GM21367 (cell line): ENCODE data around the gene EPM2A.
"Not testable (repeated sequence)": the region's sequence is repeated elsewhere in the genome, so short reads cannot be mapped to it uniquely, and the experiment has no call there.

Experiments used
- ATAC-seq: cut with Tn5 transposase; IDR thresholded peaks from one replicate; pipeline ENCODE4 v1.9.1; 2021; ENCODE audit not compliant: unreplicated experiment

Gene EPM2A

GRCh38 chr6:145735356-145736165, at the start of gene EPM2A:
TSS of gene EPM2A (minus strand) at chr6:145735520. CDS start at chr6:145735498, 22 bp downstream.
- peak; percentile 71 for ATAC-seq

GRCh38 chr6:145784683-145785082, 49.4 kb upstream of the EPM2A start:
- ATAC-seq, result peak; percentile 85

- no peak for ATAC-seq
Observed at GRCh38 chr6:145783796-145784195, 48.5 kb upstream of the EPM2A start.

GRCh38 chr6:145772846-145773245, 37.5 kb upstream of the EPM2A start:
- no peak for ATAC-seq

- no peak for ATAC-seq
Observed at GRCh38 chr6:145765449-145765848, 30.1 kb upstream of the EPM2A start.

GRCh38 chr6:145763742-145764141, 28.4 kb upstream of the EPM2A start:
- no peak for ATAC-seq

- peak; percentile 61 for ATAC-seq
Observed at GRCh38 chr6:145761584-145761983, 26.3 kb upstream of the EPM2A start.

GRCh38 chr6:145758113-145758512, 22.8 kb upstream of the EPM2A start:
- no peak for ATAC-seq

GRCh38 chr6:145756170-145756662, 20.9 kb upstream of the EPM2A start:
- no peak for ATAC-seq

- no peak for ATAC-seq
Observed at GRCh38 chr6:145755682-145756081, 20.4 kb upstream of the EPM2A start.

- ATAC-seq, result no peak
Observed at GRCh38 chr6:145752638-145753037, 17.3 kb upstream of the EPM2A start.

GRCh38 chr6:145749632-145750031, 14.3 kb upstream of the EPM2A start:
- ATAC-seq, result no peak

- ATAC-seq, result no peak
Observed at GRCh38 chr6:145745861-145746260, 10.5 kb upstream of the EPM2A start.

- no peak for ATAC-seq
Observed at GRCh38 chr6:145744619-145745018, 9.3 kb upstream of the EPM2A start.

- no peak for ATAC-seq
Observed at GRCh38 chr6:145743332-145743731, 8.0 kb upstream of the EPM2A start.

GRCh38 chr6:145742472-145742871, 7.2 kb upstream of the EPM2A start:
- ATAC-seq, result not testable (repeated sequence)

GRCh38 chr6:145739685-145740084, 4.4 kb upstream of the EPM2A start:
- ATAC-seq, result not testable (repeated sequence)

- no peak for ATAC-seq
Observed at GRCh38 chr6:145738265-145738664, 2.9 kb upstream of the EPM2A start.

GRCh38 chr6:145736661-145737144, 1.4 kb upstream of the EPM2A start:
- ATAC-seq, result no peak

- peak; percentile 68 for ATAC-seq
Observed at GRCh38 chr6:145734486-145735355, 599 bp downstream of the EPM2A start.

GRCh38 chr6:145733810-145734209, 1.5 kb downstream of the EPM2A start:
- ATAC-seq, result no peak

GRCh38 chr6:145733207-145733606, 2.1 kb downstream of the EPM2A start:
- ATAC-seq, result no peak
